Thyroid gland (tissue), 4 donors: ENCODE data around the gene TECTB. TPM values are rescaled to one million over a fixed set of nuclear protein-coding genes. Genes with fewer than 3 reads are reported as not detected.

Experiments used
- DNase-seq, 2 donors: peaks; one replicate each; pipeline ENCODE4 v3.0.0-alpha.2; 2019
- H3K27ac ChIP-seq, 3 donors: fragments of 200-600 bp; sonication (generic); 1 replicate in 2 of 3; 2 replicates in 1 of 3; pipeline ENCODE4 v1.5.1; 2016 to 2019; ENCODE audit warnings: mild to moderate bottlenecking in 1 of 3, moderate library complexity in 1 of 3
- H3K27me3 ChIP-seq: fragments of 200-600 bp; sonication (generic); one replicate; pipeline ENCODE4 v1.5.1; 2019
- H3K36me3 ChIP-seq, 2 donors: fragments of 200-600 bp; sonication (generic); one replicate each; pipeline ENCODE4 v1.5.1; 2016 to 2019
- H3K4me1 ChIP-seq, 2 donors: fragments of 200-600 bp; sonication (generic); one replicate each; pipeline ENCODE4 v1.5.1; 2017 to 2019
- H3K4me3 ChIP-seq, 3 donors: fragments of 200-600 bp; sonication (generic); replicated peaks in 1 of 3; 1 replicate in 2 of 3; 2 replicates in 1 of 3; pipeline ENCODE4 v1.5.1; 2016; ENCODE audit warnings: mild to moderate bottlenecking in 1 of 3
- H3K9me3 ChIP-seq: fragments of 200-600 bp; sonication (generic); one replicate; pipeline ENCODE4 v1.5.1; 2017
- CTCF ChIP-seq, 6 experiments: fragments of 200-600 bp in 3 of 6; fragments of 450-650 bp in 3 of 6; sonication (generic) in 3 of 6; IDR thresholded peaks; one replicate each; pipeline ENCODE4 v1.5.1; 2016 to 2019; ENCODE audit warnings: antibody characterized with exemption in 6 of 6, mild to moderate bottlenecking in 2 of 6, inconsistent platforms in 1 of 6, moderate library complexity in 1 of 6
- POLR2A ChIP-seq, 2 donors: fragments of 450-650 bp; IDR thresholded peaks; one replicate each; pipeline ENCODE4 v1.6.1; 2017; ENCODE audit warnings: antibody characterized with exemption in 2 of 2, mild to moderate bottlenecking in 2 of 2, moderate library complexity in 1 of 2
- WGBS, 2 donors: methylation state at CpG; one replicate each; pipeline ENCODE4 v1.1.5; 2017; 5-methylcytosine and 5-hydroxymethylcytosine counted together
- intact Hi-C: fragments of 100-400 bp; cut with DNase I; formaldehyde crosslinking; loops from one replicate; pipeline ENCODE4 v1.15.1; 2023
- total RNA-seq, 4 donors: library from RNA; depleted of rRNA; stranded (reverse); fragments of >200 nt; gene quantifications; one replicate each; pipeline ENCODE4 v1.2.3, GENCODE V29; 2016

TECTB gene
- total RNA-seq, 4 donors from 2014 or later: 0.29 to 0.89 (median 0.72) TPM

GRCh38 chr10:112240441-112240840, 42.8 kb upstream of the TECTB start:
- Histone ChIP-seq H3K4me3 (no peak overlapping the region), H3K27ac (no peak overlapping the region), H3K9me3 (no peaks in the 10 kb centered on the region), H3K27me3 (no peaks in the 10 kb centered on the region), H3K4me1 (peaks cover 0 to 5% of the 10 kb centered on the region in 2 donors), H3K36me3 (no peaks in the 10 kb centered on the region)
- DNase-seq: no peak
- no peak for TF ChIP-seq POLR2A (IDR thresholded peaks at IDR 0.05)
- TF ChIP-seq CTCF (IDR thresholded peaks at IDR 0.05): no peak
- WGBS, 2 donors: 89 to 94% methylated on average over 10 to 12 of the region's 13 CpGs
- intact Hi-C loops: no loop called here

- H3K27me3 ChIP-seq: no peaks in the 10 kb centered on the region
- H3K9me3 ChIP-seq: no peaks in the 10 kb centered on the region
- H3K4me3 ChIP-seq: no peak overlapping the region
- H3K27ac ChIP-seq: peak overlapping the region in 2 of 3 donors; percentile 2 to 50
- TF ChIP-seq POLR2A (IDR thresholded peaks at IDR 0.05) (no peak), CTCF (IDR thresholded peaks at IDR 0.05) (no peak)
- intact Hi-C loops: no loop called here
- 47 to 64% methylated on average over 2 of the region's 2 CpGs for WGBS, 2 donors
- peaks cover 0 to 5% of the 10 kb centered on the region in 2 donors for H3K4me1 ChIP-seq
- H3K36me3 ChIP-seq: no peaks in the 10 kb centered on the region
- DNase-seq: peak in 1 of 2 donors; percentile 43
Measured at GRCh38 chr10:112241651-112242341, 41.4 kb upstream of the TECTB start.

GRCh38 chr10:112242769-112243168, 40.4 kb upstream of the TECTB start:
- H3K27ac ChIP-seq: no peak overlapping the region
- H3K36me3 ChIP-seq: no peaks in the 10 kb centered on the region
- H3K9me3 ChIP-seq: no peaks in the 10 kb centered on the region
- intact Hi-C loops: no loop called here
- H3K4me3 ChIP-seq: no peak overlapping the region
- H3K4me1 ChIP-seq: peaks cover 0 to 5% of the 10 kb centered on the region in 2 donors
- DNase-seq: no peak
- no peaks in the 10 kb centered on the region for H3K27me3 ChIP-seq
- WGBS, 2 donors: 100% methylated on average over 2 of the region's 2 CpGs
- TF ChIP-seq POLR2A (IDR thresholded peaks at IDR 0.05): no peak
- no peak for TF ChIP-seq CTCF (IDR thresholded peaks at IDR 0.05)

GRCh38 chr10:112243713-112244112, 39.5 kb upstream of the TECTB start:
- H3K4me3 ChIP-seq: no peak overlapping the region
- no peaks in the 10 kb centered on the region for H3K36me3 ChIP-seq
- peaks cover 0 to 5% of the 10 kb centered on the region in 2 donors for H3K4me1 ChIP-seq
- no peak overlapping the region for H3K27ac ChIP-seq
- TF ChIP-seq CTCF (IDR thresholded peaks at IDR 0.05): no peak
- no peak for TF ChIP-seq POLR2A (IDR thresholded peaks at IDR 0.05)
- no peaks in the 10 kb centered on the region for H3K27me3 ChIP-seq
- 89 to 94% methylated on average over 6 of the region's 6 CpGs for WGBS, 2 donors
- no peaks in the 10 kb centered on the region for H3K9me3 ChIP-seq
- intact Hi-C loops: no loop called here
- DNase-seq: no peak

GRCh38 chr10:112244197-112244596, 39.0 kb upstream of the TECTB start:
- Histone ChIP-seq H3K27me3 (no peaks in the 10 kb centered on the region), H3K27ac (no peak overlapping the region), H3K36me3 (no peaks in the 10 kb centered on the region), H3K9me3 (no peaks in the 10 kb centered on the region), H3K4me3 (no peak overlapping the region), H3K4me1 (peaks cover 0 to 5% of the 10 kb centered on the region in 2 donors)
- WGBS, 2 donors: 87 to 93% methylated on average over 2 of the region's 2 CpGs
- no peak for DNase-seq
- intact Hi-C loops: no loop called here
- TF ChIP-seq CTCF (IDR thresholded peaks at IDR 0.05) (no peak), POLR2A (IDR thresholded peaks at IDR 0.05) (no peak)
